GM12891 (cell line): Measurements from ENCODE around the gene POMT1.
"Not testable (repeated sequence)": the region's sequence is repeated elsewhere in the genome, so short reads cannot be mapped to it uniquely, and the experiment has no call there.

Source experiments
- DNase-seq: peaks from one replicate; pipeline ENCODE4 v3.0.0; 2011; ENCODE audit warnings: low spot score; ENCODE audit not compliant: insufficient read length
- FAIRE-seq: peaks from 2 replicates; lab custom pipeline; 2011; peaks lifted over from hg19 to GRCh38; lab: Jason Lieb, UNC
- PAX5 ChIP-seq: IDR thresholded peaks from 2 replicates; pipeline ENCODE4 v1.6.1; 2011; ENCODE audit warnings: low read length, moderate library complexity, mild to moderate bottlenecking; ENCODE audit not compliant: insufficient read depth, severe bottlenecking
- POLR2A ChIP-seq: IDR thresholded peaks from 2 replicates; pipeline ENCODE4 v1.6.1; 2011; ENCODE audit warnings: low read depth, low read length, control low read depth
- POLR2AphosphoS5 ChIP-seq: IDR thresholded peaks from 2 replicates; pipeline ENCODE4 v1.6.1; 2011; ENCODE audit warnings: low read depth, low read length, control low read depth
- POU2F2 ChIP-seq: IDR thresholded peaks from 2 replicates; pipeline ENCODE4 v1.6.1; 2011; ENCODE audit warnings: low read depth, mild to moderate bottlenecking, control low read depth, low read length, moderate library complexity
- SPI1 ChIP-seq: IDR thresholded peaks from 2 replicates; pipeline ENCODE4 v1.6.1; 2011; ENCODE audit warnings: low read depth, low read length, control low read depth
- TAF1 ChIP-seq: IDR thresholded peaks from 2 replicates; pipeline ENCODE4 v1.6.1; 2011; ENCODE audit warnings: low read depth, low read length, control low read depth

POMT1 gene

DNA sequence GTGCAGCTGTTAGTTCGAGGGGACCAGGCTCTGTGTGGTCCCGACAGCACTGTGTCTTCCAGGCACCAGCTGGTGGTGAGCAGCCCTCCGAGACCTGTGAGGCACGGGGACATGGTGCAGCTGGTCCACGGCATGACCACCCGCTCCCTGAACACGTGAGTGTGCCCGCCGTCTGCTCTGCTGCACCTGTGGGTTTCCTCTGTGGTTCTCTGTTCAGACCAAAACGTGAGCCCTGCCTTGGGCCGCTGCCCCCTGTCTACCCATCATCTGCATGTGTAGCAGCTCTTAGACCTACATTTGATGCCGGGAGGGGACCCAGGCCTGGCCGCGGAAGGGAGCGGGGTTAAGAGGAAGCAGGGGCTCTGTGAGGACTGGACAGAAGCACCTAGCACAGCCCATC is 10.5 kb downstream of the POMT1 start:
- no peak for FAIRE-seq

GRCh38 chr9:131515559-131516031 is 12.9 kb downstream of the POMT1 start:
- peak; percentile 93 for FAIRE-seq
- TF ChIP-seq SPI1: peak; percentile 28
- not testable (repeated sequence) for DNase-seq

More for the DNA sequence above, 10.5 kb downstream of the POMT1 start:
- TF ChIP-seq SPI1: no peak
- TF ChIP-seq POLR2AphosphoS5: no peak
- TF ChIP-seq POLR2A: no peak
- TF ChIP-seq TAF1: no peak
- TF ChIP-seq PAX5: no peak
- TF ChIP-seq POU2F2: no peak
- no peak for DNase-seq

DNA sequence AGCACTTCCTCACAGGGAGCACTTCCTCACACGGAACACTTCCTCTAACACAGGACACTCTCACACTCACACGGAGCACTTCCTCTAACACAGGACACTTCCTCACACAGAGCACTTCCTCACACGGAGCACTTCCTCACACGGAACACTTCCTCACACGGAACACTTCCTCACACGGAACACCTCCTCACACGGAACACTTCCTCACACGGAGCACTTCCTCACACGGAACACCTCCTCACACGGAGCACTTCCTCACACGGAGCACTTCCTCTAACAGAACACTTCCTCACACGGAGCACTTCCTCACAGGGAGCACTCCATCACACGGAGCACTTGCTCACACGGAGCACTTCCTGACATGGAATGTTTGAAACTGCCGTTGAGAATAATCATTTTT is 13.4 kb downstream of the POMT1 start:
- no peak for DNase-seq
- FAIRE-seq: no peak
- TF ChIP-seq SPI1 (no peak), POLR2AphosphoS5 (no peak), TAF1 (no peak), POLR2A (no peak), POU2F2 (no peak), PAX5 (no peak)

DNA sequence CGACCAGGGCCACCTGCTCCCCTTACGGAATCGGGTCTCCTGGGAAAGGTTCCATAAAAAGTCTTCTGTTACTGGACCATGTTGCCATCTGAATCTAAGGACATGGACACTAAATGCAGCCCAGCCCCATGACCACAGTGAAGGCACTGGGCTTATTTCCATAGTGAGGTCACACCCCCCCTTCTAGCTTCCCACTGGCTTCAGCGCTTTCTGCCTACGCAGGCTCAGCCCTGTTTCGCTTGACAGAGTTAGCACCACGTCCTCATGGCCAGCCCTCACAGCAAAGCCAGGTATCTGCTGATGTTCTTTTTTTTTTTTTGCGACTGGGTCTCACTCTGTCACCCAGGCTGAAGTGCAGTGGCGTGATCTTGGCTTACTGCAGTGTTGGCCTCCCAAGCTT is 14.2 kb downstream of the POMT1 start:
- no peak for DNase-seq
- no peak for FAIRE-seq
- no peak for TF ChIP-seq TAF1
- TF ChIP-seq POLR2AphosphoS5: no peak
- no peak for TF ChIP-seq SPI1
- TF ChIP-seq PAX5: no peak
- no peak for TF ChIP-seq POLR2A
- no peak for TF ChIP-seq POU2F2

DNA sequence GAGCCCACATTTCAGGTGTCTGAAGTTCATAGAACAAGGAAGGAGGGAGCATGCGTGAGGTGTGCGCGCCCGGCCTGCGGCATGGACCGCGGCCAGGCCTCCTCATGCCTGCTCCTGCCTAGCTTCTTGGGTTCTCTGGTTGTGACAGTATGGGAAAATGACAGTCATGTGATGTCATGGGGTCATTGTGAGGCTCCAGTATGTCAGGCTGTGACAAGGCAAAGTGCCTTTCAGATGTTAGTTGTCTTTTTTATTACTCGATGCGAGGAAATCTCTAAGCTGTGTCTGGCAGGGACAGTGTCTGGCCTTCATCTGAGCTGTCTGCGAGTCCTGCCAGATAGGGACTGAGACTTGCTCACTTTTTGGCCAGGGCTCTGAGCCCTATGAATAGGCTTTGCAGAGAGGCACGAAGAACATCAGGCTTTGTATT is 15.1 kb downstream of the POMT1 start:
- no peak for DNase-seq
- TF ChIP-seq SPI1 (no peak), TAF1 (no peak), POLR2AphosphoS5 (no peak), POLR2A (no peak), PAX5 (no peak), POU2F2 (no peak)
- no peak for FAIRE-seq

DNA sequence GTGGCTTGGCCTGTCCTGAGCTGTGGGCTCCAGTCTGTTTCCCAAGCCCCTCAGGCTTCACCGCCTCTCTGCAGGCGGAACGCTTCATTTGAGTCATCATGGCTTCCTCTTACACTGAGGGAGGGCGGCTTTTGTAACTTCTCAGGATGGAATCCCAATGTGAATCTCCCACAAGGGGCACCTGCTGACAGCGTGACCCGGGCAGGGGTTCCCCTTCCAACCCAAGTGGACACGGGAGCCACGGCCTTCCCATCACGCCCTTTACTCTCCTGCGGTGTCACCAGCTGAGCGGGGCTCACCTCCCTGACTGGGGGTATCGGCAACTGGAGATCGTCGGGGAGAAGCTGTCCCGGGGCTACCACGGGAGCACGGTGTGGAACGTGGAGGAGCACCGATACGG is 15.8 kb downstream of the POMT1 start:
- no peak for FAIRE-seq

GRCh38 chr9:131520503-131520902 is 17.8 kb downstream of the POMT1 start:
- no peak for TF ChIP-seq TAF1
- no peak for TF ChIP-seq PAX5
- no peak for TF ChIP-seq POU2F2
- no peak for TF ChIP-seq POLR2AphosphoS5
- no peak for TF ChIP-seq SPI1
- no peak for TF ChIP-seq POLR2A
- FAIRE-seq: no peak
- no peak for DNase-seq

More for the DNA sequence above, 15.8 kb downstream of the POMT1 start:
- no peak for DNase-seq
- TF ChIP-seq PAX5 (no peak), TAF1 (no peak), SPI1 (no peak), POLR2AphosphoS5 (no peak), POLR2A (no peak), POU2F2 (no peak)

GRCh38 chr9:131521203-131521602 is 18.5 kb downstream of the POMT1 start:
- DNase-seq: no peak
- TF ChIP-seq SPI1: no peak
- no peak for TF ChIP-seq POLR2A
- no peak for TF ChIP-seq POLR2AphosphoS5
- no peak for FAIRE-seq

DNA sequence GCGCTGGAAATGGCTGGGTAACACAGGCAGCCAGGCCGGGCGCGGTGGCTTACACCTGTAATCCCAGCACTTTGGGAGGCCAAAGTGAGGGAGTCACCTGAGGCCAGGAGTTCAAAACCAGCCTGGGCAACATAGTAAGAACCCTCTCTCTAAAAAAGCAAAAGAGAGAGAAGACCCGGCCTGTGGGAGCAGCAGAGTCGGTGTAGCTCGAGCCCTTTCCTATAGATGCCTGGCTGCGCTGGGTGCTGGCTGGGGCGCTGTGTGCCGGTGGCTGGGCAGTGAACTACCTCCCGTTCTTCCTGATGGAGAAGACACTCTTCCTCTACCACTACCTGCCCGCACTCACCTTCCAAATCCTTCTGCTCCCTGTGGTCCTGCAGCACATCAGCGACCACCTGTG is 19.1 kb downstream of the POMT1 start:
- FAIRE-seq: no peak
- no peak for DNase-seq

More for the DNA sequence above, 19.1 kb downstream of the POMT1 start:
- TF ChIP-seq TAF1 (no peak), SPI1 (no peak), PAX5 (no peak), POU2F2 (no peak), POLR2A (no peak), POLR2AphosphoS5 (no peak)
